Neural progenitor cell (in vitro differentiated cells): ENCODE measurements around the gene OR8B8.
"Not testable (repeated sequence)": the region's sequence is repeated elsewhere in the genome, so short reads cannot be mapped to it uniquely, and the experiment has no call there.

Source experiments
- CTCF ChIP-seq: fragments of 200-600 bp; sonication (generic); IDR thresholded peaks from 2 replicates; pipeline ENCODE4 v1.5.1; 2017; ENCODE audit warnings: antibody characterized with exemption, mild to moderate bottlenecking
- EZH2 ChIP-seq: fragments of 200-600 bp; sonication (generic); IDR thresholded peaks from 2 replicates; pipeline ENCODE4 v1.6.1; 2017; ENCODE audit warnings: antibody characterized with exemption, mild to moderate bottlenecking, moderate library complexity
- EZH2phosphoT487 ChIP-seq: fragments of 200-600 bp; sonication (generic); IDR thresholded peaks from 2 replicates; pipeline ENCODE4 v1.6.1; 2017; ENCODE audit warnings: antibody characterized with exemption

DNA sequence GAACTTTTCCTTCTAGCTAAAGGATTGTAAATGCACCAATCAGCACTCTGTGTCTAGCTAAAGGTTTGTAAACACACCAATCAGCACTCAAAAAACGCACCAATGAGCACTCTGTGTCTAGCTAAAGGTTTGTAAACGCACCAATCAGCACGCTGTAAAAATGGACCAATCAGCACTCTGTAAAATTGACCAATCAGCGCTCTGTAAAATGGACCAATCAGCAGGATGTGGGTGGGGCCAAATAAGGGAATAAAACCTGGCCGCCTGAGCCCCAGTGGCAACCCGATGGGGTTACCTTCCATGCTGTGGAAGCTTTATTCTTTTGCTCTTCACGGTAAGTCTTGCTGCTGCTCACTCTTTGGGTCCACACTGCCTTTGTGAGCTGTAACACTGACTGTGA lies 13.9 kb upstream of the OR8B8 start:
- TF ChIP-seq CTCF, EZH2phosphoT487, EZH2: not testable (repeated sequence)
